Mammary epithelial cell (primary cell): ENCODE data around the gene HLA-C.

ENCODE experiments used
- EZH2 ChIP-seq: IDR thresholded peaks from 2 replicates; pipeline ENCODE4 v1.6.1; 2012; ENCODE audit warnings: low read length, inconsistent platforms, borderline replicate concordance
- TF ChIP-seq, protein P1 (sequence below), 2 donors: IDR thresholded peaks in 1 of 2; conservative IDR thresholded peaks in 1 of 2; 2 replicates each; pipeline ENCODE4 v1.5.1; 2011 to 2012; ENCODE audit warnings: inconsistent platforms in 2 of 2, low read length in 2 of 2, mild to moderate bottlenecking in 2 of 2, control low read depth in 1 of 2, low read depth in 1 of 2; ENCODE audit not compliant: insufficient read depth in 1 of 2; ENCODE audit errors: extremely low read depth in 1 of 2

DNA sequence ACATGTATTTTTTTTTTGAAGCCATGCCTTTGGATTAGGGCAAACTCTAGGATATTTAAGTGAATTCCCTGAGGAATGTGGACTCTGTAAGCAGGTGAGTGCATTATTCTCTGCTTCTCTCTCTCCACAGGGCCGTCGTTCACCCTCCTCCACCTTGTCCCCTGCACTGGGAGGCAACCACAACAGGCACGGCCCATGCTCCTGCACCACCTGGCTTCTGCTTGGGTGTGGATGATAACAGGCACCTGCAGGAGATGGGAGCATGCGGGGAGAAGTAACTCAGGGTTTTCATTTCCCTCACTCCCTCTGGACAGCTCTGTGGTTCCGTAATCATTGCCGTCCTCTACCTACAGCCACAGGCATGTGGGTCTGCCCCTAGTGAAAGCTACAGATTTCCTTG is 43.4 kb downstream of the HLA-C start:
- TF ChIP-seq, protein P1, sequence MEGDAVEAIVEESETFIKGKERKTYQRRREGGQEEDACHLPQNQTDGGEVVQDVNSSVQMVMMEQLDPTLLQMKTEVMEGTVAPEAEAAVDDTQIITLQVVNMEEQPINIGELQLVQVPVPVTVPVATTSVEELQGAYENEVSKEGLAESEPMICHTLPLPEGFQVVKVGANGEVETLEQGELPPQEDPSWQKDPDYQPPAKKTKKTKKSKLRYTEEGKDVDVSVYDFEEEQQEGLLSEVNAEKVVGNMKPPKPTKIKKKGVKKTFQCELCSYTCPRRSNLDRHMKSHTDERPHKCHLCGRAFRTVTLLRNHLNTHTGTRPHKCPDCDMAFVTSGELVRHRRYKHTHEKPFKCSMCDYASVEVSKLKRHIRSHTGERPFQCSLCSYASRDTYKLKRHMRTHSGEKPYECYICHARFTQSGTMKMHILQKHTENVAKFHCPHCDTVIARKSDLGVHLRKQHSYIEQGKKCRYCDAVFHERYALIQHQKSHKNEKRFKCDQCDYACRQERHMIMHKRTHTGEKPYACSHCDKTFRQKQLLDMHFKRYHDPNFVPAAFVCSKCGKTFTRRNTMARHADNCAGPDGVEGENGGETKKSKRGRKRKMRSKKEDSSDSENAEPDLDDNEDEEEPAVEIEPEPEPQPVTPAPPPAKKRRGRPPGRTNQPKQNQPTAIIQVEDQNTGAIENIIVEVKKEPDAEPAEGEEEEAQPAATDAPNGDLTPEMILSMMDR (conservative IDR thresholded peaks at IDR 0.05 in 1 of 2, IDR thresholded peaks at IDR 0.05 in 1 of 2; ENCODE audit: extremely low read depth in 1 of 2, insufficient read depth in 1 of 2, low read depth in 1 of 2, low read length in 2 of 2), result no peak
- TF ChIP-seq EZH2, result no peak
